ENCODE data around the gene PKDREJ.

- TF ChIP-seq CTCF (IDR thresholded peaks at IDR 0.05) (no peak), ZFX (IDR thresholded peaks at IDR 0.05; ENCODE audit: borderline replicate concordance) (no peak)
Measured at GRCh38 chr22:46233231-46233630, 29.9 kb downstream of the PKDREJ start.

Measured in 22Rv1 (cell line).